HEK293 (cell line): Measurements from ENCODE around the gene KCNJ6.

Source experiments
- CTCF ChIA-PET: fragments of 350-600 bp; formaldehyde crosslinking; extraction: SDS; loops from one replicate; lab custom pipeline; 2021; ENCODE audit warnings: antibody characterized with exemption; lab: Yijun Ruan, JAX
- POLR2A ChIA-PET: fragments of 300-600 bp; formaldehyde crosslinking; extraction: SDS; loops from one replicate; lab custom pipeline; 2020; ENCODE audit warnings: antibody characterized with exemption, inconsistent platforms; lab: Yijun Ruan, JAX
- H3K27ac ChIP-seq: fragments of 200-500 bp; sonication (Bioruptor generic); 2 replicates; pipeline ENCODE4 v1.5.1; 2014; ENCODE audit warnings: low read depth, low read length, control low read depth, inconsistent platforms; ENCODE audit errors: extremely low read depth
- H3K36me3 ChIP-seq, 2 experiments: fragments of 200-500 bp in 1 of 2; sonication (Bioruptor generic) in 1 of 2; 1 replicate in 1 of 2; 2 replicates in 1 of 2; pipeline ENCODE4 v1.5.1; 2014 to 2017; ENCODE audit warnings: inconsistent platforms in 2 of 2, low read length in 2 of 2; ENCODE audit not compliant: control insufficient read depth in 2 of 2, insufficient read depth in 1 of 2
- H3K4me1 ChIP-seq: fragments of 200-500 bp; sonication (Bioruptor generic); 2 replicates; pipeline ENCODE4 v1.5.1; 2014; ENCODE audit warnings: mild to moderate bottlenecking, low read length, inconsistent platforms; ENCODE audit not compliant: control insufficient read depth, insufficient read depth
- H3K4me3 ChIP-seq: 2 replicates; pipeline ENCODE4 v1.5.1; 2011; ENCODE audit warnings: low read depth, mild to moderate bottlenecking, control low read depth, low read length, moderate library complexity
- H3K9me3 ChIP-seq: fragments of 200-500 bp; sonication (Bioruptor generic); 2 replicates; pipeline ENCODE4 v1.5.1; 2014; ENCODE audit warnings: low read depth, low read length, inconsistent platforms; ENCODE audit not compliant: control insufficient read depth, insufficient read depth
- BCL6B ChIP-seq: fragments of 450-650 bp; formaldehyde crosslinking; IDR thresholded peaks from 2 replicates; pipeline ENCODE4 v1.5.1; 2017; ENCODE audit warnings: missing biosample characterization, missing genetic modification characterization
- KLF10 ChIP-seq: fragments of 450-650 bp; IDR thresholded peaks from 2 replicates; pipeline ENCODE4 v1.5.1; 2018; ENCODE audit warnings: missing biosample characterization, mild to moderate bottlenecking, missing genetic modification characterization
- SALL2 ChIP-seq: fragments of 450-650 bp; formaldehyde crosslinking; IDR thresholded peaks from 2 replicates; pipeline ENCODE4 v1.5.0; 2017; ENCODE audit warnings: missing biosample characterization, mild to moderate bottlenecking, missing genetic modification characterization, borderline replicate concordance
- ZBTB10 ChIP-seq: fragments of 450-650 bp; formaldehyde crosslinking; IDR thresholded peaks from 2 replicates; pipeline ENCODE4 v1.5.1; 2016; ENCODE audit warnings: missing biosample characterization, missing genetic modification characterization
- ZBTB8A ChIP-seq: fragments of 450-650 bp; formaldehyde crosslinking; IDR thresholded peaks from 2 replicates; pipeline ENCODE4 v1.5.1; 2016; ENCODE audit warnings: missing biosample characterization, missing genetic modification characterization
- ZFP3 ChIP-seq: fragments of 450-650 bp; formaldehyde crosslinking; IDR thresholded peaks from 2 replicates; pipeline ENCODE4 v1.5.1; 2016; ENCODE audit warnings: low read depth, missing biosample characterization, missing genetic modification characterization
- ZNF112 ChIP-seq: fragments of 450-650 bp; formaldehyde crosslinking; IDR thresholded peaks from 2 replicates; pipeline ENCODE4 v1.5.0; 2017; ENCODE audit warnings: missing biosample characterization, missing genetic modification characterization
- ZNF157 ChIP-seq: fragments of 450-650 bp; formaldehyde crosslinking; IDR thresholded peaks from 2 replicates; pipeline ENCODE4 v1.5.1; 2016; ENCODE audit warnings: missing biosample characterization, missing genetic modification characterization
- ZNF19 ChIP-seq: fragments of 450-650 bp; formaldehyde crosslinking; IDR thresholded peaks from 2 replicates; pipeline ENCODE4; 2016; ENCODE audit warnings: missing biosample characterization, missing genetic modification characterization, low read depth
- ZNF24 ChIP-seq: fragments of 450-650 bp; formaldehyde crosslinking; IDR thresholded peaks from 2 replicates; pipeline ENCODE4 v1.5.1; 2016; ENCODE audit warnings: missing biosample characterization, missing genetic modification characterization
- ZNF280C ChIP-seq: fragments of 450-650 bp; formaldehyde crosslinking; IDR thresholded peaks from 2 replicates; pipeline ENCODE4 v1.5.1; 2016; ENCODE audit warnings: missing biosample characterization, missing genetic modification characterization
- ZNF292 ChIP-seq: fragments of 450-650 bp; formaldehyde crosslinking; IDR thresholded peaks from 2 replicates; pipeline ENCODE4 v1.5.1; 2016; ENCODE audit warnings: low read depth, missing biosample characterization, missing genetic modification characterization, borderline replicate concordance
- ZNF366 ChIP-seq: fragments of 450-650 bp; formaldehyde crosslinking; conservative IDR thresholded peaks from 2 replicates; pipeline ENCODE4 v1.5.1; 2016; ENCODE audit warnings: missing biosample characterization, missing genetic modification characterization
- ZNF394 ChIP-seq: fragments of 450-650 bp; formaldehyde crosslinking; IDR thresholded peaks from 2 replicates; pipeline ENCODE4 v1.5.1; 2016; ENCODE audit warnings: missing biosample characterization, missing genetic modification characterization, mild to moderate bottlenecking, moderate library complexity, borderline replicate concordance
- ZNF398 ChIP-seq: fragments of 450-650 bp; formaldehyde crosslinking; IDR thresholded peaks from 2 replicates; pipeline ENCODE4 v1.5.1; 2017; ENCODE audit warnings: missing biosample characterization, missing genetic modification characterization
- ZNF488 ChIP-seq: fragments of 450-650 bp; formaldehyde crosslinking; IDR thresholded peaks from 2 replicates; pipeline ENCODE4 v1.5.1; 2016; ENCODE audit warnings: missing biosample characterization, missing genetic modification characterization
- ZNF501 ChIP-seq: fragments of 450-650 bp; formaldehyde crosslinking; IDR thresholded peaks from 2 replicates; pipeline ENCODE4 v1.5.1; 2016; ENCODE audit warnings: missing biosample characterization, missing genetic modification characterization
- ZNF596 ChIP-seq: fragments of 450-650 bp; IDR thresholded peaks from 2 replicates; pipeline ENCODE4 v1.5.0; 2018; ENCODE audit warnings: missing biosample characterization, mild to moderate bottlenecking, missing genetic modification characterization, moderate library complexity
- ZNF600 ChIP-seq: fragments of 450-650 bp; formaldehyde crosslinking; IDR thresholded peaks from 2 replicates; pipeline ENCODE4 v1.5.1; 2016; ENCODE audit warnings: missing biosample characterization, missing genetic modification characterization
- ZNF645 ChIP-seq: fragments of 450-650 bp; formaldehyde crosslinking; IDR thresholded peaks from 2 replicates; pipeline ENCODE4; 2016; ENCODE audit warnings: missing biosample characterization, missing genetic modification characterization
- ZNF776 ChIP-seq: fragments of 450-650 bp; formaldehyde crosslinking; IDR thresholded peaks from 2 replicates; pipeline ENCODE4 v1.5.0; 2017; ENCODE audit warnings: missing biosample characterization, missing genetic modification characterization, borderline replicate concordance

The KCNJ6 gene

GRCh38 chr21:37771181-37771580 is 145.1 kb downstream of the KCNJ6 start:
- ChIA-PET CTCF (interaction anchor here (0.6 kb wide), 1 partner anchor 145 kb away, joined by 3 read pairs; the partner anchor contains the start of gene KCNJ6), POLR2A (no interaction called here)
- Histone ChIP-seq H3K9me3 (no peaks in the 10 kb centered on the region), H3K4me3 (no peak overlapping the region), H3K36me3 (no peaks in the 10 kb centered on the region), H3K27ac (no peak overlapping the region), H3K4me1 (no peaks in the 10 kb centered on the region)
- TF ChIP-seq ZNF596 (tag by site-specific recombination): no peak

- Histone ChIP-seq H3K4me1 (no peaks in the 10 kb centered on the region), H3K4me3 (no peak overlapping the region), H3K27ac (no peak overlapping the region), H3K36me3 (no peaks in the 10 kb centered on the region), H3K9me3 (no peaks in the 10 kb centered on the region)
- POLR2A ChIA-PET: no interaction called here
- TF ChIP-seq ZFP3 (tag by site-specific recombination) (no peak), ZNF394 (tag by site-specific recombination) (no peak), ZNF488 (tag by site-specific recombination) (no peak), ZNF366 (tag by site-specific recombination) (no peak), ZNF19 (no peak), ZNF24 (tag by site-specific recombination) (no peak), BCL6B (tag by site-specific recombination) (no peak)
- TF ChIP-seq, all 188 proteins: peak for 0
- CTCF ChIA-PET: interaction anchor here (1.4 kb wide), 1 partner anchor 585 kb away, joined by 4 read pairs; no protein-coding TSS in a partner anchor
Measured at GRCh38 chr21:37770461-37770860, 145.8 kb downstream of the KCNJ6 start.

GRCh38 chr21:37769656-37770055 is 146.6 kb downstream of the KCNJ6 start:
- Histone ChIP-seq H3K9me3 (no peaks in the 10 kb centered on the region), H3K36me3 (no peaks in the 10 kb centered on the region), H3K27ac (no peak overlapping the region), H3K4me1 (no peaks in the 10 kb centered on the region), H3K4me3 (no peak overlapping the region)
- ChIA-PET POLR2A (no interaction called here), CTCF (interaction anchor here (1.4 kb wide), 1 partner anchor 586 kb away, joined by 4 read pairs; no protein-coding TSS in a partner anchor)
- no peak for TF ChIP-seq ZNF398 (tag by site-specific recombination)
- no peak for TF ChIP-seq ZBTB8A (tag by site-specific recombination)
- no peak for TF ChIP-seq ZNF292
- no peak for TF ChIP-seq ZNF280C (tag by site-specific recombination)
- TF ChIP-seq ZBTB10 (tag by site-specific recombination): no peak
- no peak for TF ChIP-seq ZNF776
- no peak for TF ChIP-seq ZNF157 (tag by site-specific recombination)
- TF ChIP-seq ZNF645 (tag by site-specific recombination): no peak
- no peak for TF ChIP-seq ZNF600 (tag by site-specific recombination)
- no peak for TF ChIP-seq SALL2
- no peak for TF ChIP-seq KLF10 (tag by site-specific recombination)
- TF ChIP-seq ZNF501: no peak
- TF ChIP-seq ZNF112 (tag by site-specific recombination): no peak
